Measurements from ENCODE around the gene SOX3.

Gene SOX3

DNA sequence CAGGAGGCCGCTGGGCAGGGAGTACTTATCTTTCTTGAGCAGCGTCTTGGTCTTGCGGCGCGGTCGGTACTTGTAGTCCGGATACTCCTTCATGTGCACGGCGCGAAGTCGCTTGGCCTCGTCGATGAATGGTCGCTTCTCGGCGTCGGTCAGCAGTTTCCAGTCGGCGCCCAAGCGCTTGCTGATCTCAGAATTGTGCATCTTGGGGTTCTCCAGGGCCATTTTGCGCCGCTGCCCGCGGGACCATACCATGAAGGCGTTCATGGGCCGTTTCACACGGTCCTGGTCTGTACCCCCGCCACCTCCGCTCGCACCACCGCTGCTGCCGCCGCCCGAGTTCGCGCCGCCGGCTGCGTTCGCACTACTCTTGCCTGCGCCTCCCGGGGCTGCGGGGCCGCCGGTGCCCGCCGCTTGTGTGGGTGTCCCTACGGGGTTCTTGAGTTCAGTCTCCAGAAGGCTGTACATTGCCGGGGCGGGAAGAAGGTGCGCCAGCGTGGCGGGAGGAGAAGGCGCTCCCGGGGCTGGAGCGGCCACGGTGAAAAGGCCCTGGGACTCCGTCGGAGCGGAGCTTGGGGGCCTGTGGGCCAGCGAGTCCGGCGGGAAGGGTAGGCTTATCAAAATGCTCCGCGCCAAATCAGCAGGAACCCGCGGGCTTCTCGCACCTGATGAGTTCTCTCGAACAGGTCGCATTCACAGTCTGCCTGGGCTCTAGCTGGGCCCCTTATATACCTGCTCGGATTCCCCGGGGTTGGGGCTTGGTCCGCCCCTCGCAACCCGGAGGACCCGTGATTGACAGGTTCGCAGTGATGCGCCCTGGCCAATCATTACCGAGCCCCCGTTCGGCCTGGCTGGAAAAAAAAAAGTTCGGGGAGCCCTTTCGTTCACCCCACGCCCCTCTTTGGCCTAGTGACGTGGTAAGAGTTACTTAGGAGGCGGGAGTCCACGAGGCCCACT, at the start of gene SOX3:
Gene SOX3, minus strand, starts transcription at position 699 of the 954 bp plus-strand sequence. Its CDS starts 9 bp downstream, at position 690.
- DNase-seq = no peak

DNA sequence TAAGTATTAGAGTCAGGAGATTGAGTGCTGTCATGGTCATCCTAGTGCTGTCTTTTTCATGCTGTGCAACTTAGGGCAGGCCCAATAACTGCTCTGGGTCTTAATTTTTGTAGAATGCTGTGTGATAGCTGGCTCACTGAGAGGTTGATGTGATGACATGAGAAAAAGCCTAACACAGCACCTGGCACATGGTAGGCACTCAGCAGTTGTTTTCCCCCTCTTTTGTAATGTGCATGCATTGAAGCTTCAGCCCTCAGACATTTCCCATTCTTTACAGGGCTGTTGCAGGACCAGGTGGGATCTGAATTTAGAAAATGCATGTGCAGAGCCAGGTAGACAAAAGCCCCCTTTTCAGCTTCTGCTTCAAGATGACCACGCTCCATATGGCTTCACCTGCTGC, 44.1 kb upstream of the SOX3 start:
- DNase-seq = no peak

GRCh38 chrX:140526171-140526570, 21.3 kb upstream of the SOX3 start:
- DNase-seq = no peak

DNA sequence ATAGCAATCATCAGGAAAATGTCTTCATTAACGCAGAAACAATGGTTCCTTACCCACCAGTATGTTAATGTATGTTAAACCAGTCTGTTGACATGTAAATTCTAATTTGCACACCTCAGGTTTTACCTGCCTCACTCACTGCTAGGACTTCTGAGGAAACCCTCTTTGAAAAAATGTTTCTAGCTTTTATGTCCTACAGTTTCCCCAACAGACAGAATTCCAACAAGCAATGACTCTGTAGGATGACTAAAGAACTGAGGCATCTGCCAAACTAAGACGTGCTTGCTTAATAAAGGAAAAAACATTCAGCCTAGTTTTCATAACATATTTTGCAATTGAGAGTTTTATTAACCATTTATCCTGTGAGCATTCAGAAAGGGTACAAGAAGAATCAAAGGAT, 20.6 kb upstream of the SOX3 start:
- no peak for DNase-seq

DNA sequence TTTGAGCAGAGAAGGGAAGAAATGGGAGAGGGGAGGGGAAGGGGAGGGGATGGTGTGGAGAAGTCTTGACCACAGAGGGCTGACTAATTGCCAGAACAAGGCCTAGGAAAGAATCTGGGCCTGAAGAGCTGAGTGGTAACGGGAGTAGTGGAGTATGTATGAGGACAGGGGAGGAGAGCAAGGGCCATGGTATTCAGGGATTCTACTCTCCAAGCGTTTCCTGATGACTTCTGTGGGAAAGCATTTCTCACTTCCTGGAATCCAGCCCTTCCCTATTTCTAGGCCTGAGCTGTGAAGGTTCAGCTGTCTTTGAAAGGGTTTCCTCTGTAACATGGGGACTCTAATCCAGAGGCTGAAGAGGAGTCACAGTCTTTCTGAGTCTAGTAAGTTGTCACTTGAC, 19.7 kb upstream of the SOX3 start:
- no peak for DNase-seq

DNA sequence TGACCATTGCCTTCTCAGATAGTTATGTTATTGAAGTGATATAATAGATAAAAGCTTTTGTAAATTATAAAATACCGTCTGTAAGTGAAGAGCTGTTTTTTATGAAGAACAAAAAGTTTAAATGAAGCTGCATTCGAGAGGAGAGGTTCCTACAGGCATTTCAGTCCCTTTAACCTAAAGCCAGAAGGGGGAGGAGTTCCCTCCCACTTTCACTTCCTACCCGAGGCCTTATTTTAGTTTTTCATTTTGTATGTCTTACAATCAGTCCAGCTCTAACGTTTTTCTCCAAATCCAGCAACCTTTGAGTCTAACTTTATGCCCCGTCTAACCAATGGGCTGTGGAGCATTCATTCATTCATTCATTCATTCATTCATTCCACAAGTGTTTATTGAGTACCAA, 16.5 kb upstream of the SOX3 start:
- no peak for DNase-seq

- DNase-seq = no peak
Observed at GRCh38 chrX:140514554-140514953, 9.7 kb upstream of the SOX3 start.

DNA sequence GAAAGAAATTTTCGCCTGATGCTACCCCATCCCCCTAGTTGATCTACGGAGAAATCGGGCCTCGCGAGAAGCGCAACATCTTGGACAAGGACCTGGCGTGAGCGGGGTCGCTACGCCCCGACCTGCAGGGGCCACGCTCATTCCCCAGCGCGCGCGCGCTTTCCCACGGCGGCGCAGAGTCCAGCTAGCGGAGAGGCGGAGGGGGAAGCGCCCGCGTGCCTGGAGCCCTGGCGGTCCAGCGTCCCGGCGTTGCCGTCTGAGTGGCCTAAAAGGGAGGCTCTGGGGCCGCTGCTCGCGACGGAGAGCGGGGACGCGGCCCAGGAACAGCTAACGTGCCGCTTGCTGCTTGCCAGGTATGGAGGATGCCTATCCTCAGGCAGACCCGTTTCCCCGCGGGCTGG, 6.0 kb upstream of the SOX3 start:
- DNase-seq = no peak

DNA sequence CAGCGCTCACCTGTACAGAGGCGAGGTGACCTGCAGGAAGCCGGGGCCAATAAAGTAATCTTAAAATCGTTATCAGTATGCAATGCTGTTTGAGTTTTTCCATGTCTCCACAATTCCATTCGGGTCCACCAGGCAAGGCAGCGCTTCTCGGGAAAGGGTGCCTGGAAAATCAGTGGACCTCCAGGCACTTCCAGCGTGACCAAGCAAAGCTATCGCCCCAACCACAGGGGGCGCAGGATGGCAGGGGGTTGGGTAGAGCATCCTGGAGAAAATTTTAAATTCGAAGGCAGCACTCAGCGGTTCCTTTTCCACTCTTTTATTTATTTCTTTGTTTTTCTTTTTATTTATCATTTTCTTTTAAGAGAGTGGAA, 5.4 kb upstream of the SOX3 start:
- no peak for DNase-seq

- no peak for DNase-seq
Observed at GRCh38 chrX:140509468-140510305, 4.8 kb upstream of the SOX3 start.

DNA sequence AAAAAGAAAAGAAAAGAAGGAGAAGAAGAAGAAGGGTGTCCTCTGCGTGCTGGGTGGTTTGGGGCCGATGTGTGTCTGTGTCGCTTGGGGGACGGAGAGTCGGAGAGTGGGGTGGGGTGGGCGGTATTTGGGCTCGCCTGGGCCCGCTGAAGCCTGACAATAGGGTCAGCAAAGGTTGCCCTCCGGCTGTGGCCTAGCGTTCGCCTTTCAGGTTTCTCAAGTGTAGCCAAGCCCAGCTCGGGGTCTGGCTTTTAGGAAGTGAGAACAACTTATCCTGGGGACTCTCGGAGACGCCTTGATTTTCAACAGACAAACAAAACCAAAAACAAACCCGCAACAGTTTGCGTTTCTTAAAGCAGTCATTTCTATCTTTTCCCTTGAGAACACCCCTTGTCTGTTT, 4.1 kb upstream of the SOX3 start:
- no peak for DNase-seq

GRCh38 chrX:140507982-140508305, 3.1 kb upstream of the SOX3 start:
- no peak for DNase-seq

- DNase-seq = no peak
Observed at GRCh38 chrX:140507223-140507981, 2.5 kb upstream of the SOX3 start.

GRCh38 chrX:140505421-140506337, 810 bp upstream of the SOX3 start:
- DNase-seq = no peak

GRCh38 chrX:140503714-140504351, 1.0 kb downstream of the SOX3 start:
- no peak for DNase-seq

GRCh38 chrX:140503238-140503601, 1.6 kb downstream of the SOX3 start:
- DNase-seq = no peak

GRCh38 chrX:140502491-140503237, 2.2 kb downstream of the SOX3 start:
- no peak for DNase-seq

- DNase-seq = no peak
Observed at GRCh38 chrX:140501940-140502468, 2.9 kb downstream of the SOX3 start.

GRCh38 chrX:140501321-140501720, 3.5 kb downstream of the SOX3 start:
- DNase-seq = no peak

DNA sequence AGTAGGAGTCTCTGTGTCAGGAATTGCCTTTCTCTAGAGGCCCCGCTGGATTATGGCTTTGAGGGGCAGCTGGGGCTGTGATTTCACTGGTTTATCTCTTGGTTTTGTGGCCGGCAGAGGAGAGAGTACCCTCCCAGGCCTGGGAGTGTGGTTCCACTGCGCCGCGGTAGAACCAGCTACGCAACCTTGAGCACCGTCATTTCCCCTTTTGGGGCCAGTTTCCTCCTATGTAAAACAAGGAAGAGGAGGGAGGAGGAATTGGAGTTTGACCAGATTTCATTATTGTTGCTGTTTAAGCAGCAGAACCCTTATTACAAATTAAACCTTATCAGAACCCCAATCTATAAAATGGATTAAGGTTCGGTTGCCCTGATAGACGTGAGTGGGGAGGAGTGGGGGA, 4.4 kb downstream of the SOX3 start:
- DNase-seq = no peak

DNA sequence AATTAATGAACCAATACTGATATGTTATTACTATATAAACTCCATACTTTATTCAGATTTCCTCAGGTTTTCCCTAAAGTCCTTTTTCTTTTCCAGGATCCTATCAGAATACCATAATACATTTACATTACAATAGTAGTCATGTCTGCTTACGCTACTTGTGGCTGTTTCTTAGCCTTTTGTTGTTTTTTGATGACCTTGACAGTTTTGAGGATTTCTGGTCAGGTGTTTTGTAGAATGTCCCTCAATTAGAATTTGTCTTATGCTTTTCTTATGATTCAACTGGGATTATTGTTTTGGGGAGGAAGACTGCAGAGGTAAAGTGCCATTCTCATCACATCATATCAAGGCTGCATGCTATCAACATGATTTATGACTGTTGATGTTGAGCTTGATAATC, 9.1 kb downstream of the SOX3 start:
- DNase-seq = no peak
